ENCODE data around the gene AP2A2.
A peak's percentile ranks its signal among the peaks of the same experiment; 100 is the strongest.

Gene AP2A2

GRCh38 chr11:995752-996420, 70.2 kb downstream of the AP2A2 start:
- Mint-ChIP-seq H3K27ac (peak overlapping the region; percentile 91), H3K4me1 (peaks cover 29% of the 10 kb centered on the region), H3K36me3 (peaks cover 40% of the 10 kb centered on the region), H3K4me3 (no peak overlapping the region), H3K9me3 (no peaks in the 10 kb centered on the region)
- DNase-seq (ENCODE audit: low spot score in 2 of 2) (no peak), ATAC-seq (peak; percentile 33)

- peaks cover 31% of the 10 kb centered on the region for H3K4me1 Mint-ChIP-seq
- H3K27ac Mint-ChIP-seq, result peak overlapping the region; percentile 91
- no peak for DNase-seq (ENCODE audit: low spot score in 2 of 2)
- ATAC-seq, result peak; percentile 61
- H3K4me3 Mint-ChIP-seq, result no peak overlapping the region
- peaks cover 43% of the 10 kb centered on the region for H3K36me3 Mint-ChIP-seq
- no peaks in the 10 kb centered on the region for H3K9me3 Mint-ChIP-seq
Measured at GRCh38 chr11:996681-997080, 71.0 kb downstream of the AP2A2 start.

- peaks cover 54% of the 10 kb centered on the region for H3K36me3 Mint-ChIP-seq
- peaks cover 32% of the 10 kb centered on the region for H3K4me1 Mint-ChIP-seq
- no peak overlapping the region for H3K27ac Mint-ChIP-seq
- ATAC-seq (no peak), DNase-seq (ENCODE audit: low spot score in 2 of 2) (no peak)
- H3K9me3 Mint-ChIP-seq, result no peaks in the 10 kb centered on the region
- H3K4me3 Mint-ChIP-seq, result no peak overlapping the region
Measured at GRCh38 chr11:997907-998306, 72.2 kb downstream of the AP2A2 start.

- Mint-ChIP-seq H3K36me3 (peaks cover 65% of the 10 kb centered on the region), H3K27ac (no peak overlapping the region), H3K4me3 (no peak overlapping the region), H3K9me3 (no peaks in the 10 kb centered on the region), H3K4me1 (peaks cover 32% of the 10 kb centered on the region)
- ATAC-seq, result no peak
- no peak for DNase-seq (ENCODE audit: low spot score in 2 of 2)
Measured at GRCh38 chr11:999009-999408, 73.3 kb downstream of the AP2A2 start.

- Mint-ChIP-seq H3K36me3 (peaks cover 73% of the 10 kb centered on the region), H3K9me3 (no peaks in the 10 kb centered on the region), H3K4me3 (no peak overlapping the region), H3K27ac (peak overlapping the region; percentile 48), H3K4me1 (peaks cover 24% of the 10 kb centered on the region)
- DNase-seq (ENCODE audit: low spot score in 2 of 2) (no peak), ATAC-seq (no peak)
Measured at GRCh38 chr11:1000357-1001278, 74.9 kb downstream of the AP2A2 start.

GRCh38 chr11:1001617-1002405, 76.1 kb downstream of the AP2A2 start:
- Mint-ChIP-seq H3K27ac (no peak overlapping the region), H3K9me3 (no peaks in the 10 kb centered on the region), H3K36me3 (peaks cover 73% of the 10 kb centered on the region), H3K4me3 (no peak overlapping the region), H3K4me1 (peaks cover 12% of the 10 kb centered on the region)
- DNase-seq (ENCODE audit: low spot score in 2 of 2) (no peak), ATAC-seq (no peak)

- Mint-ChIP-seq H3K9me3 (no peaks in the 10 kb centered on the region), H3K27ac (no peak overlapping the region), H3K4me3 (no peak overlapping the region), H3K4me1 (peaks cover 9% of the 10 kb centered on the region), H3K36me3 (peaks cover 78% of the 10 kb centered on the region)
- no peak for DNase-seq (ENCODE audit: low spot score in 2 of 2)
- no peak for ATAC-seq
Measured at GRCh38 chr11:1002406-1002984, 76.8 kb downstream of the AP2A2 start.

- Mint-ChIP-seq H3K36me3 (peaks cover 78% of the 10 kb centered on the region), H3K27ac (no peak overlapping the region), H3K9me3 (no peaks in the 10 kb centered on the region), H3K4me3 (no peak overlapping the region), H3K4me1 (peaks cover 9% of the 10 kb centered on the region)
- no peak for DNase-seq (ENCODE audit: low spot score in 2 of 2)
- no peak for ATAC-seq
Measured at GRCh38 chr11:1003159-1003558, 77.5 kb downstream of the AP2A2 start.

GRCh38 chr11:1005928-1006327, 80.3 kb downstream of the AP2A2 start:
- Mint-ChIP-seq H3K9me3 (no peaks in the 10 kb centered on the region), H3K4me1 (peaks cover 9% of the 10 kb centered on the region), H3K27ac (no peak overlapping the region), H3K36me3 (peaks cover 69% of the 10 kb centered on the region), H3K4me3 (no peak overlapping the region)
- no peak for ATAC-seq
- no peak for DNase-seq (ENCODE audit: low spot score in 2 of 2)

- H3K4me3 Mint-ChIP-seq, result no peak overlapping the region
- ATAC-seq (no peak), DNase-seq (ENCODE audit: low spot score in 2 of 2) (no peak)
- peaks cover under 1% of the 10 kb centered on the region for H3K4me1 Mint-ChIP-seq
- H3K27ac Mint-ChIP-seq, result no peak overlapping the region
- H3K36me3 Mint-ChIP-seq, result peaks cover 66% of the 10 kb centered on the region
- no peaks in the 10 kb centered on the region for H3K9me3 Mint-ChIP-seq
Measured at GRCh38 chr11:1006762-1007161, 81.1 kb downstream of the AP2A2 start.

GRCh38 chr11:1007279-1007678, 81.6 kb downstream of the AP2A2 start:
- Mint-ChIP-seq H3K36me3 (peaks cover 62% of the 10 kb centered on the region), H3K4me3 (no peak overlapping the region), H3K27ac (no peak overlapping the region), H3K9me3 (no peaks in the 10 kb centered on the region), H3K4me1 (no peaks in the 10 kb centered on the region)
- ATAC-seq, result no peak
- DNase-seq (ENCODE audit: low spot score in 2 of 2), result no peak

GRCh38 chr11:1008001-1008802, 82.5 kb downstream of the AP2A2 start:
- Mint-ChIP-seq H3K36me3 (peaks cover 53% of the 10 kb centered on the region), H3K4me3 (no peak overlapping the region), H3K9me3 (no peaks in the 10 kb centered on the region), H3K4me1 (no peaks in the 10 kb centered on the region), H3K27ac (no peak overlapping the region)
- DNase-seq (ENCODE audit: low spot score in 2 of 2), result no peak
- ATAC-seq, result no peak

- Mint-ChIP-seq H3K27ac (no peak overlapping the region), H3K4me3 (no peak overlapping the region), H3K4me1 (no peaks in the 10 kb centered on the region), H3K36me3 (peaks cover 47% of the 10 kb centered on the region), H3K9me3 (no peaks in the 10 kb centered on the region)
- no peak for ATAC-seq
- no peak for DNase-seq (ENCODE audit: low spot score in 2 of 2)
Measured at GRCh38 chr11:1008803-1009145, 83.1 kb downstream of the AP2A2 start.

GRCh38 chr11:1009371-1009770, 83.7 kb downstream of the AP2A2 start:
- DNase-seq (ENCODE audit: low spot score in 2 of 2) (no peak), ATAC-seq (no peak)
- Mint-ChIP-seq H3K4me3 (no peak overlapping the region), H3K4me1 (no peaks in the 10 kb centered on the region), H3K27ac (no peak overlapping the region), H3K9me3 (no peaks in the 10 kb centered on the region), H3K36me3 (peaks cover 41% of the 10 kb centered on the region)
